ENCODE results near the gene CNEP1R1. TPM values are rescaled to one million over a fixed set of nuclear protein-coding genes. Genes with fewer than 3 reads are reported as not detected.

CNEP1R1 gene
- total and polyA plus RNA-seq, 9 of the 15 experiments (the other 6 are each of a cell fraction or from before 2014, with no cell fraction given), result 7.6 to 20.1 (median 10.6) TPM

DNA sequence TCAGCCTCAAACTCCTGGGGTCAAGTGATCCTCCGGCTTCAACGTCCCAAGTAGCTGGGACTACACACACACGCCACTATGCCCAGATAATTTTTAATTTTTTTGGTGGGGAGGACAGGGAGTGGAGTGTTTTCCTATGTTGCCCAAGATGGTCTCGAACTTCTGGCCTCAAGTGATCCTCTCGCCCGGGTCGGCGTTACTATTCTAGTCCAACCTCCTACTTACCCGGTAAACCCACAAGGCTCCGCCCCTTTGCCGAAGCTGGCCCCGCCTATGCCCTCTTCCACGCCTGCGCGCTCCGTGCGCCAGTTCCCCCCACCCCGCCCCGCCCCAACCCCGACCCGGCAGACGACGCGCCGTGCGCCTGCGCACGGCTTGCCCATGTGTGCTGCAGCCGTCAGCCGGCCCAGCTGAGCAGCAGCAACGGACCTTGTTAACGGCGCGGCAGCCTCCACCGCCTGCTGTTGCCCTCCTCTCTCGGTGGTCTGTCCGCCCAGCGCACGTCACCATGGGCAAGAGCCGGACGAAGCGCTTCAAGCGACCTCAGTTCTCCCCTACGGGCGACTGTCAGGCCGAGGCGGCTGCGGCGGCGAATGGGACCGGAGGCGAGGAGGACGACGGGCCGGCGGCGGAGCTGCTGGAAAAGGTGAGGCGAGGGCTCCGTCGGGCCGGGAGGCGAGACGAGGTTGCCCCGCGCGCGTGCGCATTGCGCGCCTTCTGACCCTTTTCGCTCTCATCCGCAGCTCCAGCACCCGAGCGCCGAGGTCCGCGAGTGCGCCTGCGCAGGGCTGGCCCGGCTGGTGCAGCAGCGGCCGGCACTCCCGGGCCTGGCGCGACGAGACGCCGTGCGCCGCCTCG is 40.8 kb downstream of the CNEP1R1 start, which contains the start of gene HEATR3 (continued):
- TF ChIP-seq, protein P1, sequence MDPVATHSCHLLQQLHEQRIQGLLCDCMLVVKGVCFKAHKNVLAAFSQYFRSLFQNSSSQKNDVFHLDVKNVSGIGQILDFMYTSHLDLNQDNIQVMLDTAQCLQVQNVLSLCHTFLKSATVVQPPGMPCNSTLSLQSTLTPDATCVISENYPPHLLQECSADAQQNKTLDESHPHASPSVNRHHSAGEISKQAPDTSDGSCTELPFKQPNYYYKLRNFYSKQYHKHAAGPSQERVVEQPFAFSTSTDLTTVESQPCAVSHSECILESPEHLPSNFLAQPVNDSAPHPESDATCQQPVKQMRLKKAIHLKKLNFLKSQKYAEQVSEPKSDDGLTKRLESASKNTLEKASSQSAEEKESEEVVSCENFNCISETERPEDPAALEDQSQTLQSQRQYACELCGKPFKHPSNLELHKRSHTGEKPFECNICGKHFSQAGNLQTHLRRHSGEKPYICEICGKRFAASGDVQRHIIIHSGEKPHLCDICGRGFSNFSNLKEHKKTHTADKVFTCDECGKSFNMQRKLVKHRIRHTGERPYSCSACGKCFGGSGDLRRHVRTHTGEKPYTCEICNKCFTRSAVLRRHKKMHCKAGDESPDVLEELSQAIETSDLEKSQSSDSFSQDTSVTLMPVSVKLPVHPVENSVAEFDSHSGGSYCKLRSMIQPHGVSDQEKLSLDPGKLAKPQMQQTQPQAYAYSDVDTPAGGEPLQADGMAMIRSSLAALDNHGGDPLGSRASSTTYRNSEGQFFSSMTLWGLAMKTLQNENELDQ (CRISPR knock-in tag; IDR thresholded peaks at IDR 0.05; ENCODE audit: borderline replicate concordance), result no peak
- TF ChIP-seq CBX3 (IDR thresholded peaks at IDR 0.05; ENCODE audit: borderline replicate concordance in 1 of 2, low read length in 2 of 2) (peak in 1 of 2 experiments; percentile 24; a peak in 1 of 3 replicates), SPI1 (IDR thresholded peaks at IDR 0.05; ENCODE audit: borderline replicate concordance, low read depth, low read length) (0 out of 2 replicates have a peak, but pooled peaks have one; percentile 10), RCOR1 (IDR thresholded peaks at IDR 0.05; ENCODE audit: borderline replicate concordance in 1 of 2, low read depth in 2 of 2, low read length in 2 of 2) (peak in 1 of 2 experiments; percentile 47; a peak in 1 of 4 replicates), SUPT5H (IDR thresholded peaks at IDR 0.05) (peak; percentile 81), MLLT1 (IDR thresholded peaks at IDR 0.05) (no peak), RBFOX2 (IDR thresholded peaks at IDR 0.05; ENCODE audit: low read depth, low read length) (peak; percentile 76), MTA2 (IDR thresholded peaks at IDR 0.05; ENCODE audit: low read depth) (no peak), POLR2B (IDR thresholded peaks at IDR 0.05; ENCODE audit: low read depth, partially characterized antibody) (peak; percentile 65), NFE2L1 (tag; IDR thresholded peaks at IDR 0.05; ENCODE audit: borderline replicate concordance, low read depth) (no peak), RAD51 (IDR thresholded peaks at IDR 0.05; ENCODE audit: borderline replicate concordance, low read depth) (no peak), UBTF (IDR thresholded peaks at IDR 0.05; ENCODE audit: borderline replicate concordance in 1 of 2, low read depth in 2 of 2, low read length in 2 of 2) (0 out of 4 replicates have a peak, but pooled peaks of 1 of the 2 experiments have one; percentile 48), SMARCA4 (IDR thresholded peaks at IDR 0.05) (0 out of 2 replicates have a peak, but pooled peaks have one; percentile 22), RB1 (IDR thresholded peaks at IDR 0.05; ENCODE audit: low read depth) (0 out of 2 replicates have a peak, but pooled peaks have one; percentile 56), NRF1 (conservative IDR thresholded peaks at IDR 0.05 in 1 of 2, IDR thresholded peaks at IDR 0.05 in 1 of 2) (peak; percentile 97 to 98), ATF1 (CRISPR knock-in tag; IDR thresholded peaks at IDR 0.05) (no peak), ATF1 (tag; IDR thresholded peaks at IDR 0.05) (peak; percentile 36; the same call in 1 of the 2 replicates), MEF2D (tag; conservative IDR thresholded peaks at IDR 0.05; ENCODE audit: low read depth) (0 out of 2 replicates have a peak, but pooled peaks have one; percentile 48), XRCC5 (IDR thresholded peaks at IDR 0.05; ENCODE audit: low read depth, low read length) (no peak)
- TF ChIP-seq, protein P2, sequence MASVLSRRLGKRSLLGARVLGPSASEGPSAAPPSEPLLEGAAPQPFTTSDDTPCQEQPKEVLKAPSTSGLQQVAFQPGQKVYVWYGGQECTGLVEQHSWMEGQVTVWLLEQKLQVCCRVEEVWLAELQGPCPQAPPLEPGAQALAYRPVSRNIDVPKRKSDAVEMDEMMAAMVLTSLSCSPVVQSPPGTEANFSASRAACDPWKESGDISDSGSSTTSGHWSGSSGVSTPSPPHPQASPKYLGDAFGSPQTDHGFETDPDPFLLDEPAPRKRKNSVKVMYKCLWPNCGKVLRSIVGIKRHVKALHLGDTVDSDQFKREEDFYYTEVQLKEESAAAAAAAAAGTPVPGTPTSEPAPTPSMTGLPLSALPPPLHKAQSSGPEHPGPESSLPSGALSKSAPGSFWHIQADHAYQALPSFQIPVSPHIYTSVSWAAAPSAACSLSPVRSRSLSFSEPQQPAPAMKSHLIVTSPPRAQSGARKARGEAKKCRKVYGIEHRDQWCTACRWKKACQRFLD (CRISPR knock-in tag; IDR thresholded peaks at IDR 0.05), result 0 out of 2 replicates have a peak, but pooled peaks have one; percentile 41
